ENCODE measurements around the gene WWC2. TPM values are rescaled to one million over a fixed set of nuclear protein-coding genes. Genes with fewer than 3 reads are reported as not detected.
"Not testable (repeated sequence)": the region's sequence is repeated elsewhere in the genome, so short reads cannot be mapped to it uniquely, and the experiment has no call there.

The WWC2 gene
- total RNA-seq, 2 donors from 2014 or later: 5.8 to 6.3 TPM

GRCh38 chr4:183190900-183191527, 92.0 kb downstream of the WWC2 start:
- DNase-seq: no peak
- no peak overlapping the region for H3K4me3 Mint-ChIP-seq

GRCh38 chr4:183191630-183192029, 92.6 kb downstream of the WWC2 start:
- no peak overlapping the region for H3K27ac Mint-ChIP-seq
- H3K4me3 Mint-ChIP-seq: no peak overlapping the region
- no peak for DNase-seq
- no peaks in the 10 kb centered on the region for H3K9me3 ChIP-seq (ENCODE audit: control insufficient read depth, low read length, poor library complexity, severe bottlenecking)
- peaks cover 10% of the 10 kb centered on the region for H3K36me3 Mint-ChIP-seq (ENCODE audit: low read depth)
- no peak for ATAC-seq
- peaks cover 4% of the 10 kb centered on the region for H3K4me1 Mint-ChIP-seq
- peaks cover 8% of the 10 kb centered on the region for H3K27me3 Mint-ChIP-seq

More at GRCh38 chr4:183190900-183191527, 92.0 kb downstream of the WWC2 start:
- H3K4me1 Mint-ChIP-seq: peaks cover 4% of the 10 kb centered on the region
- H3K9me3 ChIP-seq (ENCODE audit: control insufficient read depth, low read length, poor library complexity, severe bottlenecking): no peaks in the 10 kb centered on the region
- H3K36me3 Mint-ChIP-seq (ENCODE audit: low read depth): peaks cover 6% of the 10 kb centered on the region
- H3K27ac Mint-ChIP-seq: no peak overlapping the region
- no peak for ATAC-seq
- H3K27me3 Mint-ChIP-seq: peaks cover 8% of the 10 kb centered on the region

GRCh38 chr4:183192571-183192970, 93.5 kb downstream of the WWC2 start:
- ATAC-seq: no peak

GRCh38 chr4:183193730-183194338, 94.8 kb downstream of the WWC2 start:
- not testable (repeated sequence) for H3K4me3 Mint-ChIP-seq; H3K9me3 ChIP-seq (ENCODE audit: control insufficient read depth, low read length, poor library complexity, severe bottlenecking); ATAC-seq; H3K4me1 Mint-ChIP-seq; DNase-seq; H3K27ac Mint-ChIP-seq; H3K27me3 Mint-ChIP-seq; H3K36me3 Mint-ChIP-seq (ENCODE audit: low read depth)

More at GRCh38 chr4:183192571-183192970, 93.5 kb downstream of the WWC2 start:
- no peak overlapping the region for H3K27ac Mint-ChIP-seq
- no peaks in the 10 kb centered on the region for H3K9me3 ChIP-seq (ENCODE audit: control insufficient read depth, low read length, poor library complexity, severe bottlenecking)
- peaks cover 4% of the 10 kb centered on the region for H3K4me1 Mint-ChIP-seq
- peaks cover 10% of the 10 kb centered on the region for H3K36me3 Mint-ChIP-seq (ENCODE audit: low read depth)
- no peak for DNase-seq
- H3K4me3 Mint-ChIP-seq: no peak overlapping the region
- peaks cover 8% of the 10 kb centered on the region for H3K27me3 Mint-ChIP-seq

GRCh38 chr4:183195534-183195933, 96.5 kb downstream of the WWC2 start:
- H3K9me3 ChIP-seq (ENCODE audit: control insufficient read depth, low read length, poor library complexity, severe bottlenecking): no peaks in the 10 kb centered on the region
- Mint-ChIP-seq H3K27ac (no peak overlapping the region), H3K4me3 (no peak overlapping the region), H3K36me3 (ENCODE audit: low read depth) (peaks cover 7% of the 10 kb centered on the region), H3K27me3 (peaks cover 8% of the 10 kb centered on the region), H3K4me1 (peaks cover 4% of the 10 kb centered on the region)
- DNase-seq (no peak), ATAC-seq (no peak)

GRCh38 chr4:183197140-183197539, 98.1 kb downstream of the WWC2 start:
- DNase-seq (no peak), ATAC-seq (no peak)
- Mint-ChIP-seq H3K4me3 (no peak overlapping the region), H3K36me3 (ENCODE audit: low read depth) (peaks cover 7% of the 10 kb centered on the region), H3K27me3 (peaks cover 8% of the 10 kb centered on the region), H3K27ac (no peak overlapping the region), H3K4me1 (peaks cover 4% of the 10 kb centered on the region)
- H3K9me3 ChIP-seq (ENCODE audit: control insufficient read depth, low read length, poor library complexity, severe bottlenecking): no peaks in the 10 kb centered on the region

- H3K27me3 Mint-ChIP-seq: peaks cover 6% of the 10 kb centered on the region
- H3K27ac Mint-ChIP-seq: no peak overlapping the region
- ATAC-seq (no peak), DNase-seq (no peak)
- H3K4me3 Mint-ChIP-seq: no peak overlapping the region
- H3K9me3 ChIP-seq (ENCODE audit: control insufficient read depth, low read length, poor library complexity, severe bottlenecking): no peaks in the 10 kb centered on the region
- peaks cover 2% of the 10 kb centered on the region for H3K4me1 Mint-ChIP-seq
- H3K36me3 Mint-ChIP-seq (ENCODE audit: low read depth): peaks cover 5% of the 10 kb centered on the region
Observed at GRCh38 chr4:183200453-183200852, 101.4 kb downstream of the WWC2 start.

GRCh38 chr4:183201331-183201730, 102.3 kb downstream of the WWC2 start:
- Mint-ChIP-seq H3K27ac (no peak overlapping the region), H3K4me3 (no peak overlapping the region)

GRCh38 chr4:183202523-183202922, 103.5 kb downstream of the WWC2 start:
- DNase-seq (no peak), ATAC-seq (no peak)
- Mint-ChIP-seq H3K27me3 (no peaks in the 10 kb centered on the region), H3K36me3 (ENCODE audit: low read depth) (peaks cover 2% of the 10 kb centered on the region), H3K4me1 (peaks cover 4% of the 10 kb centered on the region), H3K27ac (no peak overlapping the region), H3K4me3 (no peak overlapping the region)
- H3K9me3 ChIP-seq (ENCODE audit: control insufficient read depth, low read length, poor library complexity, severe bottlenecking): no peaks in the 10 kb centered on the region

More at GRCh38 chr4:183201331-183201730, 102.3 kb downstream of the WWC2 start:
- H3K9me3 ChIP-seq (ENCODE audit: control insufficient read depth, low read length, poor library complexity, severe bottlenecking): no peaks in the 10 kb centered on the region
- Mint-ChIP-seq H3K36me3 (ENCODE audit: low read depth) (peaks cover 2% of the 10 kb centered on the region), H3K27me3 (no peaks in the 10 kb centered on the region), H3K4me1 (no peaks in the 10 kb centered on the region)
- ATAC-seq (no peak), DNase-seq (no peak)

- H3K9me3 ChIP-seq (ENCODE audit: control insufficient read depth, low read length, poor library complexity, severe bottlenecking): no peaks in the 10 kb centered on the region
- ATAC-seq (no peak), DNase-seq (no peak)
- H3K27ac Mint-ChIP-seq: no peak overlapping the region
- no peak overlapping the region for H3K4me3 Mint-ChIP-seq
- H3K27me3 Mint-ChIP-seq: no peaks in the 10 kb centered on the region
- H3K4me1 Mint-ChIP-seq: peaks cover 5% of the 10 kb centered on the region
- peaks cover 5% of the 10 kb centered on the region for H3K36me3 Mint-ChIP-seq (ENCODE audit: low read depth)
Observed at GRCh38 chr4:183204793-183205192, 105.7 kb downstream of the WWC2 start.

GRCh38 chr4:183205193-183205592, 106.1 kb downstream of the WWC2 start:
- DNase-seq (no peak), ATAC-seq (no peak)
- Mint-ChIP-seq H3K4me3 (no peak overlapping the region), H3K36me3 (ENCODE audit: low read depth) (peaks cover 5% of the 10 kb centered on the region), H3K4me1 (peaks cover 5% of the 10 kb centered on the region), H3K27me3 (no peaks in the 10 kb centered on the region), H3K27ac (no peak overlapping the region)
- H3K9me3 ChIP-seq (ENCODE audit: control insufficient read depth, low read length, poor library complexity, severe bottlenecking): no peaks in the 10 kb centered on the region

- Mint-ChIP-seq H3K36me3 (ENCODE audit: low read depth) (peaks cover 5% of the 10 kb centered on the region), H3K27ac (no peak overlapping the region), H3K27me3 (no peaks in the 10 kb centered on the region), H3K4me3 (no peak overlapping the region), H3K4me1 (peaks cover 5% of the 10 kb centered on the region)
- DNase-seq: no peak
- H3K9me3 ChIP-seq (ENCODE audit: control insufficient read depth, low read length, poor library complexity, severe bottlenecking): no peaks in the 10 kb centered on the region
- ATAC-seq: no peak
Observed at GRCh38 chr4:183205709-183206108, 106.7 kb downstream of the WWC2 start.

GRCh38 chr4:183211533-183211932, 112.5 kb downstream of the WWC2 start:
- ATAC-seq: no peak
- no peaks in the 10 kb centered on the region for H3K9me3 ChIP-seq (ENCODE audit: control insufficient read depth, low read length, poor library complexity, severe bottlenecking)
- Mint-ChIP-seq H3K36me3 (ENCODE audit: low read depth) (peaks cover 6% of the 10 kb centered on the region), H3K4me1 (peaks cover 4% of the 10 kb centered on the region), H3K27me3 (peaks cover 4% of the 10 kb centered on the region), H3K27ac (no peak overlapping the region), H3K4me3 (no peak overlapping the region)
- DNase-seq: no peak

- H3K4me1 Mint-ChIP-seq: no peaks in the 10 kb centered on the region
- DNase-seq: no peak
- peaks cover 2% of the 10 kb centered on the region for H3K36me3 Mint-ChIP-seq (ENCODE audit: low read depth)
- no peak for ATAC-seq
- H3K4me3 Mint-ChIP-seq: no peak overlapping the region
- peaks cover 4% of the 10 kb centered on the region for H3K27me3 Mint-ChIP-seq
- no peaks in the 10 kb centered on the region for H3K9me3 ChIP-seq (ENCODE audit: control insufficient read depth, low read length, poor library complexity, severe bottlenecking)
- H3K27ac Mint-ChIP-seq: no peak overlapping the region
Observed at GRCh38 chr4:183213996-183214395, 114.9 kb downstream of the WWC2 start.

Data from T-helper 17 cell (primary cell).